ENCODE data around the gene MTCH1.
"Not testable (repeated sequence)": the region's sequence is repeated elsewhere in the genome, so short reads cannot be mapped to it uniquely, and the experiment has no call there.

Gene MTCH1

GRCh38 chr6:36969240-36969691 lies 16.7 kb downstream of the MTCH1 start:
- no peak for DNase-seq (ENCODE audit: low read depth)

GRCh38 chr6:36968266-36968977 lies 17.6 kb downstream of the MTCH1 start:
- DNase-seq (ENCODE audit: low read depth) = no peak

- no peak for DNase-seq (ENCODE audit: low read depth)
Observed at GRCh38 chr6:36967757-36968156, 18.2 kb downstream of the MTCH1 start.

GRCh38 chr6:36967301-36967700 lies 18.7 kb downstream of the MTCH1 start:
- DNase-seq (ENCODE audit: low read depth) = no peak

DNA sequence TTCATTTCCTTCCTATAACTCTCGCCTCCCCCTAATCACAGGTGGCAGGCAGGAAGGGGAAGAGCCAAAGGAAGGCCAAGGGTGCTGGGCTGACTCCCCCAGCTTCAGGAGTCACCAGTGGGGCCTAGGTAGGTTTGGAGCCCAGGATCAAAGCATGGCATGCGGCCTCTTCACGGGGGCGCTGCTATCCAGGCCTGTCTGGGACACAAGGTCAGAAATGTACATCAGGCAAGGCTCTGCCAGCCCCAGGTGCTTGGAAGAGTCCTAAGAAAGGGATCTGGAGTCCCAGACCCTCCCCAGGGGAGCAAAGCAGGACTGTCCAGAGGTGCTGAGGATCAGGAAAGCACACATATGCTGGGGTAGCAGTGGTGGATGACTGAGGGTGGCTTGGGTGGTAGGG lies 21.1 kb downstream of the MTCH1 start:
- DNase-seq (ENCODE audit: low read depth) = no peak

GRCh38 chr6:36964349-36964748 lies 21.6 kb downstream of the MTCH1 start:
- DNase-seq (ENCODE audit: low read depth) = no peak

- DNase-seq (ENCODE audit: low read depth) = no peak
Observed at GRCh38 chr6:36963451-36964290, 22.3 kb downstream of the MTCH1 start.

DNA sequence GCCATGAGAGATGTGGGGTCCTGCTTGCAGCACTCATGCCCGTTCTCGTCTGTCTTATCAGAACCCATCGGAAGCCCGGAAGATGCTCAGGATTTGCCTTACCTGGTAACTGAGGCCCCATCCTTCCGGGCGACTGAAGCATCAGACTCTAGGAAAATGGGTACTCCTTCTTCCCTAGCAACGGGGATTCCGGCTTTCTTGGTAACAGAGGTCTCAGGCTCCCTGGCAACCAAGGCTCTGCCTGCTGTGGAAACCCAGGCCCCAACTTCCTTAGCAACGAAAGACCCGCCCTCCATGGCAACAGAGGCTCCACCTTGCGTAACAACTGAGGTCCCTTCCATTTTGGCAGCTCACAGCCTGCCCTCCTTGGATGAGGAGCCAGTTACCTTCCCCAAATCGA lies 23.1 kb downstream of the MTCH1 start:
- DNase-seq (ENCODE audit: low read depth) = no peak

GRCh38 chr6:36961441-36962435 lies 24.3 kb downstream of the MTCH1 start:
- DNase-seq (ENCODE audit: low read depth) = no peak

DNA sequence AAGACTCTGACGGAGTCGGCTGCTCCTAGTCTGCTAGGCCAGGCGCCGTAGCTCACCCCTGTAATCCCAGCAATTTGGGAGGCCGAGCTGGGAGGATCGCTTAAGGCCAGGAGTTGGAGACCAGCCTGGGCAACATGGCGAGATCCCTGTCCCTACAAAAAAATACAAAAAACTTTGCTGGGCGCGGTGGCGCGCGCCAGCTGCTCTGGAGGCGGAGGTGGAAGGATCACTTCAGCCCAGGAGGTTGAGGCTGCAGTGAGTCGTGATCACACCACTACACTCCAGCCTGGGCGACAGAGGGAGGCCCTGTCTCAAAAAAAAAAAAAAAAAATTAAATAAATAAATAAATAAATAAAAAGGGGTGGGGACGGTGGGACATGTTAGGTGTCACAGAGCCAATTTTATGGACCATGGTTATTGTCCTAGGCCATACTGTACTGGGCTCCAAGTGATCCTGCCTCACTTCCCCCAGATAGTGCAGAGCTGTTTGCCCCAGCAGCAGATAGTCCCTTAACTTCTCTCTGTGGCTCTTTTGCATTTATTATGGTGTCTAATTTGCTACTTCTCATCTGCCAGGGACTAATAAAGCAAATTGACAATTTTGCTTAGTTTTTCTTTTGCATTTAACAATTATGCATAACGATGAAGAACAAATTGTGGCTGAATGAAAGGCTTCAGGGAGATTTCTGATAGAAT lies 26.3 kb downstream of the MTCH1 start:
- no peak for DNase-seq (ENCODE audit: low read depth)

DNA sequence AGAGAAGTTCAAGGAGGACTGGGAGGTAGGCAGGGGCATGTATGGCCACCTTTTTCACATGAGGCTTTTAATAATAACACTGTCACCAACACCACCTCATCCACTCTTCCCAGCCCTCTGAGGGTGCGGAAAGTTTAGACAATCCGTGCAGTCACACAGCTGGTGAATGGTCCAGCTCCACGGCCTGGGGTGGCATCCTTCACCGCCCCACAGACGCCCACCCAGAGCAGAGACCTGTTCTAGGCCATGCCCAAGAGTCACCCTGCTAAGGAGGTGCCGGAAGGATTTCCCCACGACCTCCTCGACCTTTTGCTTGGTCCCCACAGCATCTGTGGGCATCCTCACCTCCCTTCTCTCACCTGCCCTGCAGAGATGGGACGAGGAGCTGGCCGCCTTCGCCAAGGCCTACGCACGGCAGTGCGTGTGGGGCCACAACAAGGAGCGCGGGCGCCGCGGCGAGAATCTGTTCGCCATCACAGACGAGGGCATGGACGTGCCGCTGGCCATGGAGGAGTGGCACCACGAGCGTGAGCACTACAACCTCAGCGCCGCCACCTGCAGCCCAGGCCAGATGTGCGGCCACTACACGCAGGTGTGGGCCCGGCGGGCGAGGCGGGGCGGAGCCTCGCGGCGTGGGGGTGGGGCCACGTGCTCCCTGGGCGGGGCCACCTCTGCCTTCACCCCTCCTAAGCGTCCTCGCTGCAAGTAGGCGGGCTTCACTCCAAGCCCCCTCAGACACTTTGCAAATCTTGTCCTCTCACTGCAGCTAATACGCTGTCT lies 27.0 kb downstream of the MTCH1 start:
- DNase-seq (ENCODE audit: low read depth) = no peak

DNA sequence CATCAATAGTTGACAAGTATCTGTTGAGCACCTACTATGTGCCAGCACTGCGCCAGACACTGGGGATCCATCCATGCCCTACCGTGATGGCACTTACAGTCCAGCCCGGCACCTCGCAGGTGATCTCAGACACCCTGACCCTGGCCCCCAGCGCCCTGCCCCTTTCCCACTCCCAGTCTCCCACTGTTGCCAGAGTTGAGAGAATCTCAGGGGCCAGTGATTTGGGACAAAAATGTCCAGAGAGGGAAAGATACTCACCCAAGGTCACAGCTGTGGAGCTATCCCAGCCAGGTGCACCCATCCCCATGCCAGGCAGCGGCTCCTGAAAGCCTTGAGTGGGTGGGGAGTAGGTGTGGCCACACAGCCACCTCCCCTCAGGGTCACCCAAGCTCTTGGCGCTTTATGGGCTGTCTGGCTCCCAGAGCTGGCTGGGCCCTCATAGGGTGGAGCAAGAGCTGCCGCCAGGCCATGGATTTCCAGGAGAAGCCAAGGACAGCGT lies 28.2 kb downstream of the MTCH1 start:
- no peak for DNase-seq (ENCODE audit: low read depth)

GRCh38 chr6:36956446-36956820 lies 29.6 kb downstream of the MTCH1 start:
- DNase-seq (ENCODE audit: low read depth) = no peak

GRCh38 chr6:36955671-36956445 lies 30.1 kb downstream of the MTCH1 start:
- no peak for DNase-seq (ENCODE audit: low read depth)

GRCh38 chr6:36955136-36955535 lies 30.9 kb downstream of the MTCH1 start:
- DNase-seq (ENCODE audit: low read depth) = no peak

GRCh38 chr6:36954262-36954931 lies 31.6 kb downstream of the MTCH1 start, which contains the start of gene PI16:
Gene PI16, plus strand, starts transcription at chr6:36954738. Its CDS starts 23 bp downstream, at chr6:36954761.
- DNase-seq (ENCODE audit: low read depth) = peak; percentile 97

DNA sequence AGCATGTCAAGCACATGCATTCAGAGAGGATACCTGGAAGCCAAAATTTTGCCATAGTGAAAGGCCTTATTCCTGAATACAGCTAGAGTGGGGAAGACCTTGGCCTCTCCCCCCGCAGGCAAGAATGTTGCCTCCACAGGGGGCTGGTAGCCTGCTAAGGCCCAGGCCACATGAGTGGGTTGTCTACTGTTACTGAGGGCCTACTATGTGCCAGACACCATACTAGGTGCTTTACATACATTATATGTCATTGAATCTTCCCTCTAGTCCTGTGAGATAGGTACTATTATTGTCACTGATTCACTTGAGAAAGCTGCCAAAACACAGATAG lies 32.1 kb downstream of the MTCH1 start:
- DNase-seq (ENCODE audit: low read depth) = no peak

GRCh38 chr6:36949636-36950035 lies 36.4 kb downstream of the MTCH1 start:
- DNase-seq (ENCODE audit: low read depth) = no peak

- not testable (repeated sequence) for DNase-seq (ENCODE audit: low read depth)
Observed at GRCh38 chr6:36949076-36949475, 36.9 kb downstream of the MTCH1 start.

All from CMK (cell line).